Activated CD4-positive, CD25-positive, alpha-beta regulatory T cell treated with anti-CD3 and anti-CD28 coated beads, Interleukin-2, amount 50 U/mL, for 24 hours (primary cell): Measurements from ENCODE around the gene TSR1.

Experiments used
- ATAC-seq, 2 donors: fragments of 150-1000 bp; cut with Tn5 transposase; one replicate each; pipeline ENCODE4 v1.10.0; 2021; ENCODE audit warnings: mild to moderate bottlenecking in 1 of 2, moderate library complexity in 1 of 2

TSR1 gene

DNA sequence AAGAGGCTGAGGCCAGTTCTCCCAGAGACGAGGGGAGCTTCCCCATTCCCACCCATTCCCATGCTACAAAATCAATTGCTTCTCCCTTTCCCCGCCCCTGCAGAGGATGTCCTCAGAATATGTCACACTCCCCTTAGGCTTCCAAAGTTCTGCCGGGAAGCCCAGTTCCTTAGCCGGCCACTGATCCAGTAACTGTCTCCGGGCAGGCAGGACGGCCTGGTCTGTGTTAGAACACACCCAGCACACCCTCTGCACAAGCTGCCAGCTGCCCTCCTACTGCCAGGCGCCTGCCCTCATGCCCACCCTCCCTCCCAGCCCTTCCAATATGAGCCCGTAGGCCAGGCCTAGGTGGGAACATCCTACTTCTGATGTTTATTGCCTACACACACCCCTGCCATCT, 32.1 kb upstream of the TSR1 start:
- no peak for ATAC-seq

DNA sequence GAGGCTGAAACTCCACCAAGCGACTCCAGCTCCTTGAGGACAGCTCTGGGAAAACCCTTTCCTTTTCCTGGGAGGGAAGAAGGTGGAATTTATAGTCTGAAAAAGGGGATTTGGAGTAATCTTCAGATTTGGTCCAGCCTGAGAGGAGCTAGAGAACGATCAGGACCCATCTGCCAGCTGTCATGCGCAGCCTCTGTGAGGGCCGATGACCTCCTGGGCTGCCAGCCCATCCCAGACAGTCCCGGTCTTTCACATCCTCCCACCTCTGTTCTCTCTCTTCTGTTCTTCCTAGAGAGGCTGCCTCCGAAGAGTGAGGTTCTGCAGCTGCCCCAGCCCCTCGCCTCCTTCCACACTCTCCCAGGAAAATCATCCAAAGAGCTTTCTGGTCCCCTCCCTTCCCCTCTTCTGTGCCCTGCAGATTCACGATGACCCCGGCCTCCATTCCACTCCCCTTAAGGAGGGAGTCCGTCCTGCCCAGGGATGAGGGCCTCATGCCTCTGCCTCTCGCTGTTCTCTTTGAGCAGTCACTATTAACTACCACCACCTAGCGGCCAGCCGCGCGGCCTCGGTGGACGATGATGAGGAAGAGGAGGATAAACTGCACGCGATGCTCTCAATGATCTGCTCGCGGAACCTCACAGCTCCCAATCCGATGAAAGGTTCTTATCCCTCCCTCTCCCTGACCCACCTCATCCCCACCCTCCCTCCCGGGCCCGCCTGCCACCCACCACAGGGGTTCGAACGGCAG, 30.7 kb upstream of the TSR1 start:
- no peak for ATAC-seq

DNA sequence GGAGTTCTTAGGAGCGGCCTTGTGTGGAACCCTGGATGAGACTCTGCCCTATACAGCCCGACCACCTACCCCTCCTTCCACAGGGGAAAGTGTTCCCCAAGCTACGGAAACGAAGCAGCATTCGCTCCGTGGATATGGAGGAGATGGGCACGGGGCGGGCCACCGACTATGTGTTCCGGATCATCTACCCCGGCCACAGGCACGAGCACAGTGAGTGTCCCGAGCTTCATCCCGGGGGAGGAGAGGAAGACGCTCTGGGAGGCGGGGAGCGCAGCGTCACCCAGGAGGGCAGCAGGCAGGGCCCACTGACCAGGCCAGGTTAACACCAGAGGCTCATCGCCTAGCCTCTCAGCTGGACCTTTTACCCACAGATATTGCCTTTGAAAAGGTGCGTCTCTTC, 28.9 kb upstream of the TSR1 start:
- ATAC-seq = no peak

DNA sequence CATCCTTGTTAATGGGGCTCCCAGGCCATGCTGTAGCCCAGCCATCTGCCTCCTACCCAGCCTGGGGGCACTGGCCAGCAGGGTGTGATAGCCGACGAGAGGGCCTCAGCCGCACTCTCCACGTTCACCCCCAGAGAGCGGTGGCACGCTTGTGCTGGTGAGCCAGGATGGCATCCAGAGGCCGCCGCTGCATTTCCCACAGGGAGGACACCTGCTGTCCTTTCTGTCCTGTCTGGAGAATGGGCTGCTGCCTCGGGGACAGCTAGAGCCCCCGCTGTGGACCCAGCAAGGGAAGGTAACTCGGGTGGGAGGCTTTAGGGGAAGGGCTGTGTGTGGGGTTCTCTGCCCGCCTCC, 28.5 kb upstream of the TSR1 start:
- no peak for ATAC-seq

DNA sequence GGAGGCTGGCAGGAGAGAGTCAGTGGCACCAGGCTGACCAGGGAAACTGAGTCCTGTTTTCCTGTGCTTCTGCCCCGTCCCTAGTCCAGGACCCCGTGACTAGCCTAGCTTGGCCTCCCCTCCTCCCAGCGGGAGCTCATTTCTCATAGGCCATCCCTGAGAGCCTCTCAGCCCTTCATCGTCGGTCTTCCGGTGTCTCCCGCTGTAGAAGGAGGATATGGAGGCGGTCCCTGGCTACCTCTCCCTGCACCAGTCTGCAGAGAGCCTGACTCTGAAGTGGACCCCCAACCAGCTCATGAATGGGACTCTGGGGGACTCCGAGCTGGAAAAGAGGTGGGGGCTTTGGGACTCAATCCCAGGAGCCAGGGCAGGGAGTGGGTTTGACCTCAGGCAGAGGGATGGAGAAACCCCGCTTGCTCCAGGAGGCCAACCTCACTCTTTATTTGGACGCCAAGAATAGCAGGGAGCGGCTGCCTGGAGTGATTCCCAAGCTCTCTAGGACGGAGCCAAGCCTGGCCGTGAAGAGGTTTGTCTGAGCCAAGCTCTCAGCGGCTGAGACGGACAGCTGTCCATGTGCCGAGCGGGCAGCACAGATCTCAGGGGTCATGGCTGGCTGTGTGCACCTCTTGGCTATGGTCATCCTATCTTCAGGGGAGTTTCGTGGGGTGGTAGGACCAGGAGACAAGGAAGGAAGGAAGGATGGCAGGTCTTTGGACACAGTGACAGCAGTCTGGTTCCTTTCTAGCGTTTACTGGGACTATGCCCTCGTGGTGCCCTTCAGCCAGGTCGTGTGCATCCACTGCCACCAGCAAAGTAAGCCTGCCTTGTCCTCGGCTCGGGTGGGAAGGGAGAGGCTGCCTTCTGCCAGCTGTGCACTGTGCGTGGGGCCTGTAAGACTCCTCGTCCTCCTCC, 27.9 kb upstream of the TSR1 start:
- ATAC-seq = no peak

DNA sequence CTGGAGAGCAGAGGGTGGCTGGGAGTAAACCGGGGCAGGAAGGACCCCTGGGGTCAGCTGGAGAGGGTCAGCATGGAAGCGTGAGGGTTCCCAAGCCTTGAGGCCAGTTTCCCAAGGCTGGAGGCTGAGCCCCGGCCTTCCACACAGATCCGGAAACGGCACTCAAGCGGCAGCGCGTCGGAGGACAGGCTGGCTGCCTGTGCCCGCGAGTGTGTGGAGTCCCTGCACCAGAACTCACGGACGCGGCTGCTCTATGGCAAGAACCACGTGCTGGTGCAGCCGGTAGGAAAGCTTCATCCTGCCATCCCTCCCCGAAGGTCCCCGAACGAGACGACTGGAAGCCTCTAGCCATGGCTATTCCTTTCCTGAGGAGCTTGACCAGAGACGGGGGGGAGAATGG, 27.1 kb upstream of the TSR1 start:
- ATAC-seq = no peak

DNA sequence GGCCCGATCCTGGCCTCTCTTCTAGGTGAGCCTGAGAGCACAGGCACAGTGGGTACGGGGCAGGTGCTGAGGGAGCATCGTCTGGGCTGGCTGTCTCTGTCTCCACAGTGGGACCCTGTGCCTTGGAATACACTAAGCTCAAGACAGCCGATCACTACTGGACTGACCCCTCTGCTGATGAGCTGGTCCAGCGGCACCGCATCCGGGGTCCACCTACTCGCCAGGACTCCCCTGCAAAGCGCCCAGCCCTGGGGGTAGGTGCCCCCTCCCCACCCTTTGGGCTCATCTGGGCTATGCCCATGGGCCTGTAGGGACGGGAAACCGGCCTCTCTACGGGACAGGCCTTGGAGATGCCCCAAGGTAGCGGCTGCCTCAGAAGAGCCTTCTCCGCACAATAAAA, 26.6 kb upstream of the TSR1 start:
- ATAC-seq = no peak

DNA sequence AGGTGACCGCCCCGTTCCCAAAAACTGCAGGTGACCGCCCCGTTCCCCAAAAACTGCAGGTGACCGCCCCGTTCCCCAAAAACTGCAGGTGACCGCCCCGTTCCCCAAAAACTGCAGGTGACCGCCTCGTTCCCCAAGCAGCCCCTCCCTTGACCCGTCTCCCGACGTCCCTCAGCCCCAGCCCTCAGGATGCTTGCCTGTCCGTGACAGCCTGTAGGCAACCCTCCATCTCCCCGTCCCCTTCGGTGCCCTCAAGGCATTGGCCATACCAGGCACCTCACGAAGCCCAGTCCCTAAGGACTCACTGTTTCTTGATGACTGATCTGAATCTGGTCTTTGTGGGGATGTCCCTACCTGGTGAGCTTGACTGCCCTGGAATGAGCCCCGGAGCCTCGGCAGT, 26.2 kb upstream of the TSR1 start:
- ATAC-seq = no peak

DNA sequence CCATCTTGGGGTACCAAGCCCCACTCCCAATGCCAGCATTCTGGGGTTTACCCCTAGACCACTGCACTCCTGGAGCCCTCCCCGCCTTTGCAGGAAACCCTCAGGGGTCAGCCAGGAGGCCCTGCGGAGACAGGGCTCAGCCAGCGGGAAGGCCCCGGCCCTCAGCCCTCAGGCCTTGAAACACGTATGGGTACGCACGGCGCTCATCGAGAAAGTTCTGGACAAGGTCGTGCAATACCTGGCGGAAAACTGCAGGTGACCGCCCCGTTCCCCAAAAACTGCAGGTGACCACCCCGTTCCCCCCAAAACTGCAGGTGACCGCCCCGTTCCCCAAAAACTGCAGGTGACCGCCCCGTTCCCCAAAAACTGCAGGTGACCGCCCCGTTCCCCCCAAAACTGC, 25.8 kb upstream of the TSR1 start:
- no peak for ATAC-seq

DNA sequence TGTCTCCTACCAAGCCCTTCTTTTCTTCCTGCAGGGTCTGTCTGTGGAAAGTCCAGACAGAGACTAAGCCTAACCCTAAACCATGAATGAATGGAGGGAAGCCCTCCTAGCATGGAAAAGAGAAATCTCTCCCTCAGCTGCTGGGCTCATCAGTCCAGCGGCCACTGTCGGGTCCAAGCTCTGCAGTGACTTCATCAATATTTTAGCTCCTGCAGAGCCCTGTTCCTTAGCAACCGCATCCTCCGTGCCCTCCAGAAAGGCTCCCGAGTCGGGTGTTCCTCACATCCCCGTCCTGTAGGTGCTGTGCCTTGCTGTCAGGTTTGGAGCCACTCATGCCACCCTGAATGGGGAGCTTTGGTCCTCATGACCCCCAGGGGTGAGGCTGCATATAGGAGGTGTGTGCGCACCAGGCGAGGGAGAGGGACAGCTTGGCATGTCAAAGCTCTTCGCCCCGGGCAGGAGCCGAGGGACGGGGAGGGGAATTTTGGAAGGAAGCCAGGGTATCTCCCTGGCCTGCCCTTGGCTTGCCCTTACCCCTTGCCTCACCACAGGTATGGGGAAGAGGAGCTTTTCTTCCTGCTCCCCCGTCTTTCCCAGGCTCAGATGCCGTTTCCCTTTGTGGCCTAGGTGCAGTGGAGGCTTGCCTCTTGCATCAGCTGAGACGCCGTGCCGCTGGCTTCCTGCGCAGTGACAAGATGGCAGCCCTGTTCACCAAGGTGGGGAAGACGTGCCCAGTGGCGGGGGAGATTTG, 24.9 kb upstream of the TSR1 start:
- ATAC-seq = no peak

DNA sequence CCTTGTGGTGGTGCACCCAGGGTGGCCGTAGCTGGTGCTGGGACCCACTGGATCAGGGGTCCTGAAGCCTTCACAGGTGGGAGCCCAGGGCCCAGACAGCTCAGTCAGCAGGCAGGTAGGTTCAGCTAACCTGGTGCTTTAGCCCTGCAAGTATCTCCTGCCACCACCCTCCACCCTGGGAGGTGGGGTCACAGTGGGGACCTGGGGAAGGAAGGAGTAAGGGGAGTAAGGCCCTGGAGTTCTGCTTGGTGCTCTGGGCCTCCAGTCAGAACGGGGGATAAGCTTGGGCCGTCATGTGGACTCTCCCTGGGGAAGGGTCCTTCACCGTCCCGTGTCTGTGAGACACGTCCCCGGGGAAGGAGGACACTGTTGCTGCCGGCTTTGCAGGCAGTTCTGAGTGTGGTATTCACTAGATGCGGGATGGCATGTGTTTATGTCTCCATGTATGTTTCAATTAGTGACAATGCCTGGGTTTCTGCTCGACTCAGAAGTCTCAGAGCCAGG, 21.7 kb upstream of the TSR1 start:
- no peak for ATAC-seq

DNA sequence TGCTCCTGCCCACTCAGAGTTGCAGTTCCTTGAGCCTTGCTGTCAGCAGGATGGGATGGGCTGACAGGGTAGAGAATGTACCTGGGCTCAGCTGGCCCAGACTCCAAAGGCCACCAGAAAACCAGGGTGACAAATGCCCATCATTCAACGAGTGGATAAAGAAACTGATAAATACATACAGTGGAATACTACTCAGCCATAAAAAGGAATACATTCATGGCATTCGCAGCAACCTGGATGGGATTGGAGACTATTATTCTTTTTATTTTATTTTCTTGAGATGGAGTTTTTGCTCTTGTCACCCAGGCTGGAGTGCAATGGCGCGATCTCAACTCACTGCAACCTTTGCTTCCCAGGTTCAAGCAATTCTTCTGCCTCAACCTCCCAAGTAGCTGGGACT, 21.0 kb upstream of the TSR1 start:
- ATAC-seq = no peak

DNA sequence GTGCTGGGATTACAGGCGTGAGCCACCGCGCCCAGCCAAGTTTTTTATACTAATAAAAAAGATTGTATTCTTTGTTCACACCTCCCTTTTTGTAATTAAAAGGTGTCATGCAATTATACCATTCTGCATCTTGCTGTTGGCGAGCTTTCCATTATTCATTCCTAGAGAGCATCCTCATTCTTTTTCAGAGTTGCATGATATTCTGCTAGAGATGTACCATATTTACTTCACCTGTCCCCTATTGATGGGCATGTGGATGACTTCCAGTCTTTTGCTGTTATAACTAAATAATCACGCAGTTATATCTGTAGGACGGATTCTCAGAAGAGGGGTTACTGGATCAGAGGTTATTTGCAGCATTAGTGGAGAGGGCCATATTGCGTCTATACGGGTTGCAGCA, 18.1 kb upstream of the TSR1 start:
- no peak for ATAC-seq

DNA sequence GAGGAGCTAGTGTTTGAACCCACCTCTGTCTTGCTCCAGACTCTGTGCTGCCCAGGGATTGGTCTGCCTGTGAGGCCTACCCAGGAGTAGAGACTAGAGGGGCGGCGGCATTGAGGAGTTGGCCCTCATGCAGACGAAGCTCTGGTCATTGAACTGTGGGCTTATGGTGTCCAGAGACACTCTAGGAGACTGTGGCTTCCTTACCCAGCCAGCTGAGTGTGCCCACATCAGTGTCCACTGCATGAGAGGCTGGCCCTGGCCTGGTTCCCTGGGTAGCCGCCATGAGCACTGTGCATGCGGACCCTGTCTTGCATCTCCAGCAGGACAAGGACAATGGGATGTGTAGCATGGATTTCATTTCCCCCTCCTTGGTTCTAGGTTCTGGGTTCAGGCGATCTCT, 15.0 kb upstream of the TSR1 start:
- ATAC-seq = no peak

DNA sequence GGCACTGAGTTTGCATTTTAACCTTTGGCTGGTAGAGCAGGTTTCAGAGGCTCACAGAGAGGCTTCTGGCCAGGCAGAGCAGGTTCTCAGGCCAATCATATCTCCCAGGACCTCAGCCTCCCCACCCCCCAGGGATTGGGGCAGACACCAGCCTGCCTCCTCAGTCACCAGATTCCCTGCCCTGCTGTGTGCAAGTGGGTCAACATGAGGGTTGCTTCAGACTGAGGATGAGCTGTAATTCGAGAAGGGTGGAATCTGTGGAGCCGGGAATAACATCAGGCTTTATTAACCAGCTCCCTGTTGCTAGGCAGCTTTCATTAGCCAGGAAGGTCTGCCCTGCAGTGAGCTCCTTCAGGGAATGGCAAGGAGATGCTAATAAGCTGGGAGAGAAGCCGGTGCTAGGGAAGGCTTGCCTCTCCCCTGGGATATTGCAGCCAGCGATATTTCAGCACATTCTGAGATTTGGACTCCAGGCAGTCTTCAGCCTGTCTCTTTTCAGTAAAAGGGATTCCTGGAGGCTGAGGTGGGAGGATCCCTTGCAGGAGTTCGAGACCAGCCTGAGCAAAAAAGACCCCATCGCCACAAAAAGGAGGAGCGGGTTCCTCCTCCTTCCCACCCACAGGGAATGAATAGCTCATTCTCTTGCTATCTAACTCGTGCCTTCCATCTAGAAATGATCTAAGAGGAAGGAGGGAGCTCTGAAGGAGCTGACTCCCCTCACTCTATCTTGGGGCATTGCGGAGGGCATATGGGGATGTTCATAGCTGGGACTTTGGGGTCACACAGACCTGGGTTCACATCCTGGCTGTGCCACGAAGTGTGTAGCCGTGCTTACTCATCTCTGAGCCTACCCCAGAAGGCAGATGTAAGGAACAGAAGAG, 11.8 kb upstream of the TSR1 start:
- no peak for ATAC-seq

DNA sequence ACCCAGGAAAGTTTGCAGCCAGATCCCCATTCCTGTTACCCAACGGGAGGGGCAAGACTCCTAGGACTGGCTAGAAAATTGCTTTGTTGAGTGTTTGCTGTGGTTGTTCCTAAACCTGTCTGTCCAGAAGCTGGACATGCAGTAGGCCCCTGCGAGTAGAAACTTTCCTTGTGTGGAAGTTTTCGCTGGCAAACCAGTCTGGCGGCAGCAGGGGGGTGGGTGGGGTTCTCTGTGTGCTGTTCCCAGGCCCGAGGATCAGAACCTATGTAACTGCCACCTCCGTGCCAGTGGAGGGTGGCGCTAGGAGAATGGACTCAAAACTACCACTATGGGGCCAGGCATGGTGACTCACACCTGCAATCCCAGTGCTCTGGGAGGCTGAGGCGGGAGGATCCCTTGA, 10.2 kb upstream of the TSR1 start:
- ATAC-seq = no peak

DNA sequence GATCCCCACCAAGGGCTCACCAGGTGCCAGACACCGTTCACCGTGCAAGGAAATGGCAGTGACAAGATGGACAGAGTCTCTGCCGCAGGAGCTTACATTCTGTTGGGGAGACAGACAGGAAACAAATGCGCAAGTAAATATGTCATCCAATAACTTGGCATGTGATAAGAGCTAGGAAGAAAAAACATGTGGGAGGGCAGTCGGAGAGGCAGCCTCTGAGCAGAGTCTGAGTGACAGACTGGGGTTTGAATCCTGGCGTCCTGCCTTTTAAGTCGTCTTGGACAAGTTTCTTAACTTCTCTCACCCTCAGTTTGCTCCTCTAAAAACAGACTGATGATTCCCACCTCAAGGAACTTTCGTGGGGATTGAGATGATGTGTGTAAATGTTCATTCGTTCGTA, 8.3 kb upstream of the TSR1 start:
- no peak for ATAC-seq

DNA sequence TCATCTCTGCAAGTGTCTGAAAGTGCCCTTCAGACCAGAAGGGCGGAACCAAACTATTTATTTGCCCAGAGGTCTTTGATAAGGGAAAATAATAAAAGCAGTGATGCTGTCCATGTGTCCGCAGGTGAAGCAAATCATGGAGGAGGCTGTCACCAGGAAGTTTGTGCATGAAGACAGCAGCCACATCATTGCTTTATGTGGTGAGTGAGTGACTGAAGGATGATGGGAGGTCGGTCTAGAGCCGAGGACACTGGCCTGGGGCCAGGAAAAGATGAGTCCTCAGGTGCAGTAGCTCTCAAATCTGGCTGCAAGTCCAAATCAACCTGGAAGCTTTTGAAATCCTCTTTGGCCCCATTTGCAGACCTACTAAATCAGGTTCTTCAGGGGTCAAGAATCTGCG, 7.2 kb upstream of the TSR1 start:
- peak; percentile 48 to 55 for ATAC-seq

DNA sequence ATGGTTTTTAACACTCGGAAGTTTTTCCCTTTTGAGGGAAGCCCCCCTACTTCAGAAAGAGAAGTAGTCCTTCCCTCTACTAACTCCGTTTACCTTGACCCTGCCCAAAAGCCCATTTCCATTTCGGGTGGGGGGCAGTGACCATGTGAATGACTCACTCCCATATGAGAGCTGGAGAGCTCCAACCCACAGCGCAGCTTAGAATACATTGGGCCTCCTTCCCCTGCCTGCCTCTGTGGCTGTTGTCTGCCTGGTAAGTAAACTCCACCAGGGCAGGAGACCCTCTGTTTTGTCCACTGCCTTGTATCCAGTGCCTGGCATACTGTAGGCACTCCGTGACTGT, 2.0 kb upstream of the TSR1 start:
- ATAC-seq = no peak

DNA sequence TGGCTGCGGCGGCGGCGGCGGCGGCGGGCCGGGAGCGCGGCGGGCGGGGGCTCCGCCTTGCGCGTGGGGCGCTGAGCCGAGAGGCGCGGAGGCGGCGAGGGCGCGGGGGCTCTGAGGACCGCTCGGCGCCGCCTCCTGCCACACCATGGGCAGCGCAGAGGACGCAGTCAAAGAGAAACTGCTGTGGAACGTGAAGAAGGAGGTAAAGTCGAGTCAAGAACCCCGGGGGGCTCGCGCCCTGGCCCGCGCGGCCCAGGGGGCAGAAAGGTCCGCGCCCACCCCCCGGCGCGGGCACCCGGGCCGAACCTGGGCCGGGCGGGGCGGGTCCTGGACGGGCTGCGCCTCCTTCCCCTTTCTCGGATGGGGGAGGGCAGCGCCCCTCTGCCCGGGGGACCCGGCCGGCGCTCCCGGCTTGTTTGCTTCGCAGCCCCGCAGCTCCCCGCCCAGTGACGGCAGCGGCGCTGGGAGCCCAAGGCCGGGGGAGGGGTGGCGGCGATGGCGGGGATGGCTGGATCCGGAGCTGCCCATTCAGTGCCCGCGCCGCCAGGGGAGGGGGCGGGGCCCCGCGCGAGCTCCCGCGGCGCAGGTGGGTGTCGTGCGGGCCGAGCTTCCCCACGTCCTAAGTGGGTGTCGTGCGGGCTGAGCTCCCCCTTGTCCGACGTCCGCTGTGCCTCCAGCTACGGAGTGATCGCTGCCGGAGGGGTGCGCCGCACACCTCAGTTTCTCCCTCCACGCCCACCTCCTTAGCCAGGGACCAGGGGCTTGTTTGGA, 1.5 kb upstream of the TSR1 start:
- ATAC-seq = peak; percentile 18 to 25

DNA sequence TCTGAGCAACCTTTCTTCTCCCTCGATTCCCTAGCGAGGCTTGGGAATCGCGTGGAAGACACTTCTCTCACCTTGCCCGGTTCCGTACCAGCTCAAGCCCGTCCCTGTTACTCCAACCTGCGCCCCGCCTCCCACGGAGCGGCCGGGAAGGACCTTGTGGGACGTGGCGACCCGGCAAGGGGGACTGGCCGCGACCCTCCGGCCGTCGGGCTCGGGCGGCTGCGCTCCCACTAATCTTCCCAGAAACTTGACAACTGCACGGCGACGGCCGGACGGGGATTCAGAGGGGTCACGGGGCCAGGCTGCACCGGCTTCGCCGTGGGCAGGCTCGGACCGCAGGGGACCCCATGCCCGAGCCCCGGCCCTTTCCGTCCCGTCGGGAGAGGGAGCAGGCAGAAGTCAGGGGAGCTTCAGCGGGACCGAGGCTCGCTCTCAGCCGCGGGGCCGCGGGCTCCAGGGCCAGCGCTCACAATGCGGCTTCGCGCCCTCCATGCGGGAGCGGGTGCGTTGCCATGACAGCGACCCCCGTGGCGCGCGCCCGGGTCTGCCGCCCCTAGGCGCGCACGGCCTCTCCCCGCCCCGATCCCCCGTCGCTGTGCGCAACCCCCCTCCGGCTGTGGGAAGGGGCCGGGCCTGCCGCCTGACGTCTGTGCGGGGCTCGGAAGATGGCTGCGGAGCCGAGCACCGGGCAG, 741 bp upstream of the TSR1 start, which contains the start of gene SGSM2:
TSS of gene SGSM2 (plus strand) at position 650 of the 692 bp plus-strand sequence. CDS start 188 bp downstream, outside the sequence.
- peak; percentile 60 to 64 for ATAC-seq
